IPS-18c (cell line): Measurements from ENCODE around the gene CCT6A.
A peak's percentile ranks its signal among the peaks of the same experiment; 100 is the strongest.
"Not testable (repeated sequence)": the region's sequence is repeated elsewhere in the genome, so short reads cannot be mapped to it uniquely, and the experiment has no call there.

Experiments used
- H3K4me3 ChIP-seq: 2 replicates; pipeline ENCODE4 v1.7.0; 2013; ENCODE audit warnings: low read depth, mild to moderate bottlenecking, low read length, moderate library complexity; ENCODE audit not compliant: insufficient read depth
- H3K9me3 ChIP-seq: one replicate; pipeline ENCODE4 v1.6.1; 2013; ENCODE audit warnings: mild to moderate bottlenecking, low read length, moderate library complexity; ENCODE audit not compliant: control insufficient read depth, insufficient read depth

CCT6A gene

DNA sequence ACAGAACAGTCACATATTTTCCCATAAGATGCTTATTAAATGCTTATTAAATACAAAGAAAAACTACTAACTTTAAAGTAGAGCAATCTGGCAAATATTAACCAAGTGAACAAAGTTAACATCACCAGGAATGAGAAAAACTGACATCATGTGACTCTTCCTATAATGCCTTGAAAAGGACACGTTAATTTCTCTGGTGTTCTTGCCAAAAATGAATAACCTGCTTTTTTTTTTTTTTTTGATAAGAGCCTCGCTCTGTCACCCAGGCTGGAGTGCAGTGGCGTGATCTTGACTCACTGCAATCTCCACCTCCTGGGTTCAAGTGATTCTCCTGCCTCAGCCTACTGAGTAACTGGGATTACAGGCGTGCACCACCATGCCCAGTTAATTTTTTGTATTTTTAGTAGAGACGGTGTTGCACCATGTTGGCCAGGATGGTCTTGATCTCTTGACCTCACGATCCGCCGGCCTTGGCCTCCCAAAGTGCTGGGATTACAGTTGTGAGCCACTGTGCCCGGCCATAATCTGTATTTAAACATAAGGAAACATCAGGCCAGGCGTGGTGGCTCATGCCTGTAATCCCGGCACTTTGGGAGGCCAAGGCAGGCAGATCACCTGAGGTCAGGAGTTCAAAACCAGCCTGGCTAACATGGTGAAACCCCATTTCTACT lies 4.0 kb upstream of the CCT6A start:
- not testable (repeated sequence) for H3K4me3 ChIP-seq, H3K9me3 ChIP-seq

GRCh38 chr7:56048245-56048644 lies 3.3 kb upstream of the CCT6A start:
- Histone ChIP-seq H3K9me3 (no peaks in the 10 kb centered on the region), H3K4me3 (no peak overlapping the region)

DNA sequence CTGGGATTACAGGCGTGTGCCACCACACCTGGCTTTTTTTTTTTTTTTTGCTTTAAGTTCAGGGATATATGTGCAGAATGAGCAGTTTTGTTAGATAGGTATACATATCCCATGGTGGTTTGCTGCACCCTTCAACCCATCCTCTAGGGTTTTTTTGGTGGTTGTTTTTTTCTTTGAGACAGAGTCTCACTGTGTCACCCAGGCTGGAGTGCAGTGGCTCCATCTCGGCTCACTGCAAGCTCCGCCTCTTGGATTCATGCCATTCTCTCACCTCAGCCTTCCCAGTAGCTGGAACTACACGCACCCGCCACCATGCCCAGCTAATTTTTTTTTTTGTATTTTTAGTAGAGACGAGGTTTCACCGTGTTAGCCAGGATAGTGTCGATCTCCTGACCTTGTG lies 2.8 kb upstream of the CCT6A start:
- not testable (repeated sequence) for H3K9me3 ChIP-seq, H3K4me3 ChIP-seq

- Histone ChIP-seq H3K4me3 (peak overlapping the region; percentile 82), H3K9me3 (no peaks in the 10 kb centered on the region)
Measured at GRCh38 chr7:56051053-56051338, 569 bp upstream of the CCT6A start.

GRCh38 chr7:56053379-56053778 lies 1.8 kb downstream of the CCT6A start:
- Histone ChIP-seq H3K4me3 (no peak overlapping the region), H3K9me3 (no peaks in the 10 kb centered on the region)

- Histone ChIP-seq H3K4me3 (no peak overlapping the region), H3K9me3 (no peaks in the 10 kb centered on the region)
Measured at GRCh38 chr7:56053993-56054392, 2.4 kb downstream of the CCT6A start.

- Histone ChIP-seq H3K9me3 (no peaks in the 10 kb centered on the region), H3K4me3 (no peak overlapping the region)
Measured at GRCh38 chr7:56062382-56062781, 10.8 kb downstream of the CCT6A start.

DNA sequence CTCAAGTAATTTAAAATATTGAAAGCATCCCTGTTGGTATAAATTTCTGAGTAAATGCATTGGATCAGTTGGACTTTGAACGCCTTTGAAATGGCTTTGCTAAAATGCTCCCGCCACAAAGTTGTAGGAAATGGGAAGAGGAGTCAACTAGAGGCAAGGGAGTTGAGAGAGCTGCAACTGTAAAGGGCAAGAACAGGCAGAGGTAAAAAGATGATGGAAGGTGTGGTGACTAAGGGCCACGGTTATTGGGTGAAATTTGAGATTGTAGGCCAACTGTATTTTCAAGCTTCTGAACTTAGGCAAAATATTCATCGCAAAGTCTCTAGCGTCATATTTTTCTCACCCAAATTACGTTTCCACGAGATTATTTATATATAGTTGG lies 11.9 kb downstream of the CCT6A start:
- Histone ChIP-seq H3K9me3 (no peaks in the 10 kb centered on the region), H3K4me3 (peak overlapping the region; percentile 10; the same call in 1 of the 2 replicates)

DNA sequence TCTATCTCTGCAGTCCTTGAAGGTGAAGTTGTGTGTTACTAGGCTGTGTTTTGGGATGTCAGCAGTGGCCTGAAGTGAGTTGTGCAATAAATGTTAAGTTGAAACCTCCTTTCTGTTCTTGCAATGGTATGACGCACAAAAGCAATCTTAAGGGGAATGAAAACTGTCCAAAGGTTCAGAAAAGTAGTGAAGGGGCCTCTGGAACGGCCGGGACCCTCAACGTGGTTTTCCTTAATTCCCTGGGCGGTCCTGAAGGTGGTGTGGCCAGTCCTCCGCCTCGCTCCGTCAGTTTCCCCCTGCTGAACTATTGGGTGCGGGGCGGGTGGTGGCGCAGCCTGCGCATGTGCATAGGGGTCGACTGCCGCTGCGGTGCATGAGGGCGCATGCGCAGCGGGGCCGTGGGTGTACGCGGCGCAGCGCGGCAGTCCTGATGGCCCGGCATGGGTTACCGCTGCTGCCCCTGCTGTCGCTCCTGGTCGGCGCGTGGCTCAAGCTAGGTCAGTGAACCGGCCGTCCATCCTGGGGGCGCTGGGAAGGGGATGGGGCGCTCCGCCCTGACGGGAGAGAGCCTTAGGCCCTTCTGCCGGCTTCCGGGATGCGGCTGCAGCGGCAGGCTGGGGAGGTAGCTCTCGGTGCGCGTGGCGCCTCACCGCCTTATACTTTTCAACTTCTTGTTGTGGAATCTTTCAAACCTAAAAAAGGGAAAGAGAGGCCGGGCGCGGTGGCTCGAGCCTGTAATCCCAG lies 12.5 kb downstream of the CCT6A start, which contains the start of gene SUMF2:
Gene SUMF2 (plus strand): TSS at position 405 of the 744 bp plus-strand sequence. CDS start 26 bp downstream, at position 431.
- Histone ChIP-seq H3K9me3 (no peaks in the 10 kb centered on the region), H3K4me3 (peak within 1 kb of the TSS; percentile 76)

GRCh38 chr7:56066376-56066775 lies 14.8 kb downstream of the CCT6A start:
- not testable (repeated sequence) for H3K4me3 ChIP-seq, H3K9me3 ChIP-seq

DNA sequence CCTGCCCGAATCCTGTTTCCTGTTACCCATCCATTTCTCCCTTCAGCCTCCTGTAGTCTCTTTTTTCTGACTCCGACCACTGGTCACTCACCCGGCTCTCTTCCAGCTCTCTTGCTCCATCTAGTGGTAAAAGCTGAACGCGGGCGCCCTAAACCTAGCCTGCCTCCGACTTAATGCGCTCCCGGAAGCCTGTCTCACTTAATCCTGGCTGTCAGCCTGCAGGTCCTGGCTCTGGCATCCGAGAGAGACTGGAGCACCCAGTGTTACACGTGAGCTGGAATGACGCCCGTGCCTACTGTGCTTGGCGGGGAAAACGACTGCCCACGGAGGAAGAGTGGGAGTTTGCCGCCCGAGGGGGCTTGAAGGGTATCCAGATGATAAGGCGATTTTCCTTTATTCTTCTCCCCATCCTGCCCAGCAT lies 22.8 kb downstream of the CCT6A start:
- H3K9me3 ChIP-seq = no peaks in the 10 kb centered on the region

GRCh38 chr7:56077681-56078080 lies 26.1 kb downstream of the CCT6A start:
- Histone ChIP-seq H3K4me3 (no peak overlapping the region), H3K9me3 (no peaks in the 10 kb centered on the region)

More for the DNA sequence above, 22.8 kb downstream of the CCT6A start:
- H3K4me3 ChIP-seq = no peak overlapping the region

DNA sequence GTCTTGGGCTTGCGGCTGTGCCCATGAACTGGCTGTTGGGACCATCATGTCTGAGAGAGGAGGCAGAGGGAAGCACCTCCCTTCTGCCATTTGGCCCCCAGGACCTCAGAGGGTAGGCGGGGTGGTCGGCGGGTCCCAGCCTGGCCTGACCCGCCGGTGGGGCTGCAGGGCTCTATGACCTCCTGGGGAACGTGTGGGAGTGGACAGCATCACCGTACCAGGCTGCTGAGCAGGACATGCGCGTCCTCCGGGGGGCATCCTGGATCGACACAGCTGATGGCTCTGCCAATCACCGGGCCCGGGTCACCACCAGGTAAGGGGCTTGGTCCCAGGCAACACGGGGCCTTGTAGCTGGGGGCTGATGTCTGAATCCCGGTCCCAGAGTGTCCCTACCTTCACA lies 26.6 kb downstream of the CCT6A start:
- H3K9me3 ChIP-seq = no peaks in the 10 kb centered on the region
- H3K4me3 ChIP-seq = no peak overlapping the region

GRCh38 chr7:56079450-56080185 lies 28.1 kb downstream of the CCT6A start:
- no peak overlapping the region for H3K4me3 ChIP-seq
- H3K9me3 ChIP-seq = no peaks in the 10 kb centered on the region

- H3K4me3 ChIP-seq = not testable (repeated sequence)
Measured at GRCh38 chr7:56080726-56081435, 29.3 kb downstream of the CCT6A start.

DNA sequence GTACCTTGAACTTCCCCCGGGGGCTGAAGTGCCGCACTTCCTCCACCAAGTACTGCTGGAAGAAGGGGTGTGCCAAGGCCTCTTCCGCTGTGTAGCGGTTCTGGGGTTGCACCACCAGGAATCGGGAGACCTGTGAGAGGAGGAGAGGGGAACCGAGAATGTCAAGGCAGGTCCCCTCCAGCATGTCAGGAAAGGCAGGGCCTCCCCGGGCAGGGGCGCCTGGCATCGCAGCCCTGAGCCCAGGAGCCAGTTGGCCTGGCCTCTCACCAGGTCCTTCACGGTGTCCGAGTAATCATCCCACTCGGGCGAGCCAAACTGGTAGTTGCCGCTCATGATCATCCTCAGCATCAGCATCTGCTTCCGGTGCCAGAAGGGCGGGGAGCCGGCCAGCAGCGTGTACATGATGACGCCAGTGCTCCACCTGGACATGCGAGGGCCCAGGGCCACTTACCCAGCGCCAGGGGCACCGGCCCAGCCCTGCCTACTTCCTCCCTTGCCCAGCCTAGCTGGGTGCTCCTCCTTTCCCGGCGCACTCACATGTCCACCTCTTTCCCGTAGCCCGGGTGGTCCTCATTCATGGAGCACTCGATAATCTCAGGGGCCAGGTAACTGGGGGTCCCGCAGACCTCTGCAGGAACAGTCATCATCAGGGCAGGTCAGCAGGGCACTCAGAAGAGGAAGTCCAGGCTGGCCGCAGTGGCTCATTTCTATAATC lies 30.2 kb downstream of the CCT6A start:
- Histone ChIP-seq H3K4me3 (no peak overlapping the region), H3K9me3 (no peaks in the 10 kb centered on the region)

More at GRCh38 chr7:56080726-56081435, 29.3 kb downstream of the CCT6A start:
- H3K9me3 ChIP-seq = not testable (repeated sequence)
